ENCODE measurements around the gene CEACAM8.
"Not testable (repeated sequence)": the region's sequence is repeated elsewhere in the genome, so short reads cannot be mapped to it uniquely, and the experiment has no call there.

GRCh38 chr19:42549067-42549466 lies 45.7 kb downstream of the CEACAM8 start:
- TF ChIP-seq ZBTB21 (tag by site-specific recombination; IDR thresholded peaks at IDR 0.05); ZNF157 (tag by site-specific recombination; IDR thresholded peaks at IDR 0.05); SETDB1 (IDR thresholded peaks at IDR 0.05; ENCODE audit: insufficient read length, low read length): not testable (repeated sequence)

Data from HEK293 (cell line).